OCI-LY1 (cell line): ENCODE results near the gene DCTN4.

Source experiments
- H2AFZ ChIP-seq: fragments of 200-600 bp; sonication (generic), shearing (Covaris generic); 2 replicates; pipeline ENCODE4 v1.6.0; 2014; ENCODE audit warnings: antibody characterized with exemption, mild to moderate bottlenecking, low read length
- H3F3A ChIP-seq: fragments of 200-600 bp; sonication (generic), shearing (Covaris generic); 2 replicates; pipeline ENCODE4 v1.6.0; 2014; ENCODE audit warnings: mild to moderate bottlenecking, antibody characterized with exemption, low read length, moderate library complexity; ENCODE audit not compliant: insufficient read depth
- H3K27ac ChIP-seq: fragments of 200-600 bp; sonication (generic); 2 replicates; pipeline ENCODE4 v1.5.1; 2014; ENCODE audit warnings: low read length, mixed run types, mild to moderate bottlenecking, low read depth; ENCODE audit not compliant: poor library complexity, severe bottlenecking
- H3K27me3 ChIP-seq: fragments of 200-600 bp; sonication (generic); 2 replicates; pipeline ENCODE4 v1.6.0; 2014; ENCODE audit warnings: antibody characterized with exemption, mild to moderate bottlenecking, low read length, moderate library complexity; ENCODE audit not compliant: insufficient read depth
- H3K36me3 ChIP-seq: fragments of 200-600 bp; sonication (generic); 2 replicates; pipeline ENCODE4 v1.6.1; 2014; ENCODE audit warnings: mild to moderate bottlenecking, antibody characterized with exemption, low read length, moderate library complexity, mixed read lengths; ENCODE audit not compliant: insufficient read depth
- H3K4me1 ChIP-seq: fragments of 200-600 bp; sonication (generic); 2 replicates; pipeline ENCODE4 v1.5.1; 2014; ENCODE audit warnings: mild to moderate bottlenecking, low read length, moderate library complexity; ENCODE audit not compliant: insufficient read depth, severe bottlenecking
- H3K4me2 ChIP-seq: fragments of 200-600 bp; sonication (generic), shearing (Covaris generic); 2 replicates; pipeline ENCODE4 v1.6.1; 2014; ENCODE audit warnings: low read length
- H3K4me3 ChIP-seq: fragments of 200-600 bp; sonication (generic); 2 replicates; pipeline ENCODE4 v1.5.1; 2014; ENCODE audit warnings: low read length, low read depth, mild to moderate bottlenecking, mixed read lengths; ENCODE audit not compliant: poor library complexity, severe bottlenecking
- H3K79me2 ChIP-seq: fragments of 200-600 bp; shearing (Covaris generic); 2 replicates; pipeline ENCODE4 v1.6.1; 2016; ENCODE audit warnings: mixed run types, low read length, mixed read lengths; ENCODE audit not compliant: insufficient read depth
- H3K9ac ChIP-seq: fragments of 200-600 bp; sonication (generic), shearing (Covaris generic); 2 replicates; pipeline ENCODE4 v1.6.1; 2014; ENCODE audit warnings: mild to moderate bottlenecking, low read length, mixed read lengths
- H3K9me2 ChIP-seq: fragments of 200-600 bp; sonication (generic), shearing (Covaris generic); 2 replicates; pipeline ENCODE4 v1.6.1; 2014; ENCODE audit warnings: low read depth, mild to moderate bottlenecking, low read length, mixed read lengths
- H3K9me3 ChIP-seq: fragments of 200-600 bp; shearing (Covaris generic); 2 replicates; pipeline ENCODE4 v1.6.1; 2014; ENCODE audit warnings: low read length, mixed read lengths
- H4K20me1 ChIP-seq: fragments of 200-600 bp; sonication (generic), shearing (Covaris generic); 2 replicates; pipeline ENCODE4 v1.6.0; 2016; ENCODE audit warnings: mild to moderate bottlenecking, low read length; ENCODE audit not compliant: insufficient read depth
- EZH2 ChIP-seq: fragments of 200-600 bp; sonication (generic), shearing (Covaris generic); IDR thresholded peaks from 2 replicates; pipeline ENCODE4 v1.8.0; 2017; ENCODE audit warnings: borderline replicate concordance, mixed run types, mild to moderate bottlenecking, antibody characterized with exemption, low read length, moderate library complexity, mixed read lengths
- TF ChIP-seq, protein P1 (sequence below): fragments of 200-600 bp; sonication (generic), shearing (Covaris generic); IDR thresholded peaks from 2 replicates; pipeline ENCODE4 v1.5.1; 2017; ENCODE audit warnings: mild to moderate bottlenecking, antibody characterized with exemption, low read length, moderate library complexity, mixed read lengths

DCTN4 gene

DNA sequence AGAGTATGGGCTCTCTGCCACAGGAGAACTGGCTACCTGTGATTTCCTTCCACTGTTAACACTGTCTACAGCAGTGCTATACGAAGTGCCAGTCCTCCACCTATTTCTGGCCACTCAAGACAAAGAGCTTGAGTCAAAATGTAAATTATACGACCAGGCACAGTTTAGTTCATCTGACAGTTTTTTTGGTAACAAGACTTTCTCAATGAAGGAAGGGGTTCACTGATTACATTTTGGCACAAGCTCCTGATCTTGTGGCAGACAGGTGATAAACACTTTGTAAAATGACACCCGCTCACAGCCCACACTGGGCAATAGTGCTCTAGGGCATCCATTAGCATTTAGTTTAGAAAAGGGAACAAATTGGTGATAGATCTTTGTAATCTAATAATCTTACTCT lies 66.5 kb downstream of the DCTN4 start:
- H3K9me3 ChIP-seq = no peaks in the 10 kb centered on the region
- no peaks in the 10 kb centered on the region for H3K9me2 ChIP-seq
- no peaks in the 10 kb centered on the region for H3K79me2 ChIP-seq
- no peak overlapping the region for H2AFZ ChIP-seq
- peaks cover 71% of the 10 kb centered on the region for H3K36me3 ChIP-seq
- no peak overlapping the region for H3K27ac ChIP-seq
- no peak for TF ChIP-seq EZH2
- TF ChIP-seq, protein P1, sequence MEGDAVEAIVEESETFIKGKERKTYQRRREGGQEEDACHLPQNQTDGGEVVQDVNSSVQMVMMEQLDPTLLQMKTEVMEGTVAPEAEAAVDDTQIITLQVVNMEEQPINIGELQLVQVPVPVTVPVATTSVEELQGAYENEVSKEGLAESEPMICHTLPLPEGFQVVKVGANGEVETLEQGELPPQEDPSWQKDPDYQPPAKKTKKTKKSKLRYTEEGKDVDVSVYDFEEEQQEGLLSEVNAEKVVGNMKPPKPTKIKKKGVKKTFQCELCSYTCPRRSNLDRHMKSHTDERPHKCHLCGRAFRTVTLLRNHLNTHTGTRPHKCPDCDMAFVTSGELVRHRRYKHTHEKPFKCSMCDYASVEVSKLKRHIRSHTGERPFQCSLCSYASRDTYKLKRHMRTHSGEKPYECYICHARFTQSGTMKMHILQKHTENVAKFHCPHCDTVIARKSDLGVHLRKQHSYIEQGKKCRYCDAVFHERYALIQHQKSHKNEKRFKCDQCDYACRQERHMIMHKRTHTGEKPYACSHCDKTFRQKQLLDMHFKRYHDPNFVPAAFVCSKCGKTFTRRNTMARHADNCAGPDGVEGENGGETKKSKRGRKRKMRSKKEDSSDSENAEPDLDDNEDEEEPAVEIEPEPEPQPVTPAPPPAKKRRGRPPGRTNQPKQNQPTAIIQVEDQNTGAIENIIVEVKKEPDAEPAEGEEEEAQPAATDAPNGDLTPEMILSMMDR = no peak
- no peaks in the 10 kb centered on the region for H3K4me1 ChIP-seq
- no peaks in the 10 kb centered on the region for H3K27me3 ChIP-seq
- no peak overlapping the region for H3K4me3 ChIP-seq
- no peak overlapping the region for H3K4me2 ChIP-seq
- H4K20me1 ChIP-seq = no peaks in the 10 kb centered on the region
- H3K9ac ChIP-seq = no peak overlapping the region
- H3F3A ChIP-seq = no peaks in the 10 kb centered on the region; the same call in 1 of the 2 replicates

DNA sequence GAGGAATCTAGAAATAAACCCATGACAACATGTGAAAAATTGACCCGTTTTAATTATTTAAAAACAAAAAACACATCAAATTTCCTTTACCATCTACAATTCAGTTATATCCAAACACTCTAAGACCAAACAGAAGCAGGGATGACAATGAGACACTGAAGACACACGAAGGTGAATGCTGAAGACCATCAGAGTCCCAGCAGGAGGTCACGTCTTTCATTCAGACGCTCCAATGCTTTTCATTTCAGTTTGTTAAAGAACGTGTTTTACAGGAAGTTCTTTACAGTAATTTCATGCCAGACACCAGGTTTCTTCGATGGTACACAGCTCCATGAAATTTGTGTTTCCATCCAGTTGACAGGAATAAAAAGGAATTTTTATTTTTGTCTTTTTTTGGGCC lies 68.1 kb downstream of the DCTN4 start:
- Histone ChIP-seq H3K9me2 (no peaks in the 10 kb centered on the region), H3K27me3 (no peaks in the 10 kb centered on the region), H3K36me3 (peaks cover 56% of the 10 kb centered on the region), H3K4me3 (no peak overlapping the region), H2AFZ (no peak overlapping the region), H3K4me1 (no peaks in the 10 kb centered on the region), H4K20me1 (no peaks in the 10 kb centered on the region), H3K27ac (no peak overlapping the region), H3K4me2 (no peak overlapping the region), H3F3A (no peaks in the 10 kb centered on the region; the same call in 1 of the 2 replicates), H3K9me3 (no peaks in the 10 kb centered on the region), H3K9ac (no peak overlapping the region), H3K79me2 (no peaks in the 10 kb centered on the region)
- TF ChIP-seq EZH2 = no peak
- TF ChIP-seq, protein P1 = no peak

DNA sequence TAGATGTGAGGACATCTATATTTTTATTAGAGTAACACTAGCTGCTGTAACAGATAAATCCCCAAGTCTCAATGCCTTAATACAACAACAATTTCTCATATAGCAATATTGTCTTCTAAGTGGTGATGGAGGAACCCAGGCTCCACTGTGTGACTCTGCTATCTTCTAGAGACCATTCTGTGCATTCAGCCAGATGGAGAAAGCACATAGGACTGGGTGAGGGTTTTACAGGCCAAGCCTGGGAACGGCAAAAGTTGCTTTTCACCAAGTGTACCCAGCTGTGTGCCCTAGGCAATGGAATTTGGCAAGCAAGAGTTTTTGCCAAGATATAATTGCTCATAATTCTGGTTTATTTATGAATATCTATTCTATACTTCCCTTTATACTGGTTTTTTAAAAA lies 69.7 kb downstream of the DCTN4 start:
- Histone ChIP-seq H3K4me1 (no peaks in the 10 kb centered on the region), H4K20me1 (no peaks in the 10 kb centered on the region), H3K4me3 (no peak overlapping the region), H3K79me2 (no peaks in the 10 kb centered on the region), H3K27me3 (no peaks in the 10 kb centered on the region), H3K27ac (no peak overlapping the region), H2AFZ (no peak overlapping the region), H3K9ac (no peak overlapping the region), H3K9me2 (no peaks in the 10 kb centered on the region), H3K9me3 (no peaks in the 10 kb centered on the region), H3K36me3 (peaks cover 39% of the 10 kb centered on the region), H3K4me2 (no peak overlapping the region), H3F3A (no peaks in the 10 kb centered on the region; the same call in 1 of the 2 replicates)
- TF ChIP-seq EZH2 = no peak
- TF ChIP-seq, protein P1 = no peak
